Measurements from ENCODE around the gene CDYL2.

The CDYL2 gene

GRCh38 chr16:80583466-80583865 is 220.9 kb downstream of the CDYL2 start:
- no peak overlapping the region for H3K27ac ChIP-seq
- TF ChIP-seq, protein P1, sequence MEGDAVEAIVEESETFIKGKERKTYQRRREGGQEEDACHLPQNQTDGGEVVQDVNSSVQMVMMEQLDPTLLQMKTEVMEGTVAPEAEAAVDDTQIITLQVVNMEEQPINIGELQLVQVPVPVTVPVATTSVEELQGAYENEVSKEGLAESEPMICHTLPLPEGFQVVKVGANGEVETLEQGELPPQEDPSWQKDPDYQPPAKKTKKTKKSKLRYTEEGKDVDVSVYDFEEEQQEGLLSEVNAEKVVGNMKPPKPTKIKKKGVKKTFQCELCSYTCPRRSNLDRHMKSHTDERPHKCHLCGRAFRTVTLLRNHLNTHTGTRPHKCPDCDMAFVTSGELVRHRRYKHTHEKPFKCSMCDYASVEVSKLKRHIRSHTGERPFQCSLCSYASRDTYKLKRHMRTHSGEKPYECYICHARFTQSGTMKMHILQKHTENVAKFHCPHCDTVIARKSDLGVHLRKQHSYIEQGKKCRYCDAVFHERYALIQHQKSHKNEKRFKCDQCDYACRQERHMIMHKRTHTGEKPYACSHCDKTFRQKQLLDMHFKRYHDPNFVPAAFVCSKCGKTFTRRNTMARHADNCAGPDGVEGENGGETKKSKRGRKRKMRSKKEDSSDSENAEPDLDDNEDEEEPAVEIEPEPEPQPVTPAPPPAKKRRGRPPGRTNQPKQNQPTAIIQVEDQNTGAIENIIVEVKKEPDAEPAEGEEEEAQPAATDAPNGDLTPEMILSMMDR (conservative IDR thresholded peaks at IDR 0.05): no peak
- TF ChIP-seq ZFX (IDR thresholded peaks at IDR 0.05): no peak

GRCh38 chr16:80580109-80580832 is 224.1 kb downstream of the CDYL2 start:
- no peak overlapping the region for H3K27ac ChIP-seq
- TF ChIP-seq, protein P1 (conservative IDR thresholded peaks at IDR 0.05): no peak
- TF ChIP-seq ZFX (IDR thresholded peaks at IDR 0.05): no peak

DNA sequence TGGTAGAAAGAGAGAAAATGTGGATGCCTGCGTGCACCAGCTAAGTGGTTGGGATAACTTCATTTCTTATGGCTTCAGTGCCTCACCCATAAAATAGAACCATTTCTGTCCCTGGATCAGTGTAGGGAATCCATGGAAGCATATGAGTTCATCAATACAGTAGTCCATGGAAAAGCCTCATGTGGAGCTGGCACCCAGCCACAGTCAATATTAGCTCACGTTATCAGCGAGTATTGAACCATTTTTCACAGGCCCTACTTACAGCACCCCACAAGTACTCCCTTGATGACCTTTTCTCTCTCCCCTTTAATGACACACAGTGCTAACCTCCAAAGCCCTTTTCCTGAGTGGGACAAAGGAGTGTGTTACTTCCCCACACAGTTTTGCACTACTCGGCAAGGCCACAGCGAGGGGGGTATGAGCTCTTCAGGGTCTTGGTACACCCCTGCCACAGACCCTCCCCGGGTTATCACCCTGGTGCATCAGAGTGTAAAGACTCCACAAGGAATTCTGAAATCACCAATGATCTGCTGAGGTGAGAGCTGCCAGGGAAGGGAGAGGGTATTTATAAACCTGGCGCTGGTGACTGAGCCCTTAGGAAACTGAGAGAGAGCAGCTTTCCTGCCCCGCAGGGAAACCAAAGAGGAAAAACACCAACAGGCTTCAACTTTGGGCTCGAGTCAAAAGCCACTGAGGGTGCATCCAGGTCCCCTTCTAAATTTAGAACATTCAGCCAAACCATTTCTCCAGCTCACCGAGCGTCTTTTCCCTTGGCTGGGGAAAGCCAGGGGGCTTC is 226.7 kb downstream of the CDYL2 start:
- TF ChIP-seq, protein P1 (conservative IDR thresholded peaks at IDR 0.05): no peak
- TF ChIP-seq ZFX (IDR thresholded peaks at IDR 0.05): no peak
- H3K27ac ChIP-seq: no peak overlapping the region

DNA sequence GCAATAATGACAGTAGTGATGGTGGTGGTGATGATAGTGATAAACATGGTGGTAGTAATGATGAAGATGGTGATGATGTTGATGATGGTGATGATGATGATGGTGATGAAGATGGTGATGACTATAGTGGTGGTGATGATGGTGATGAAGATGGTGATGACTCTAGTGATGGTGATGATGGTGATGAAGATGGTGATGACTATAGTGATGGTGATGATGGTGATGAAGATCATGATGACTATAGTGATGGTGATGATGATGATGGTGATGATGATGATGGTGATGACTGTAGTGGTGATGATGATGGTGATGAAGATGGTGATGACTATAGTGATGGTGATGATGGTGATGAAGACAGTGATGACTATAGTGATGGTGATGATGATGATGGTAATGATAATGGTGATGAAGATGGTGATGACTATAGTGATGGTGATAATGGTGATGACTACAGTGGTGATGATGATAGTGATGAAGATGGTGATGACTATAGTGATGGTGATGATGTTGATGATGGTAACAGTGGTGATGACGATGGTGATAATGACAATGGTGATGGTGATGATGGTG is 228.0 kb downstream of the CDYL2 start:
- no peak for TF ChIP-seq ZFX (IDR thresholded peaks at IDR 0.05)
- TF ChIP-seq, protein P1 (conservative IDR thresholded peaks at IDR 0.05): no peak
- no peak overlapping the region for H3K27ac ChIP-seq

GRCh38 chr16:80573700-80574120 is 230.7 kb downstream of the CDYL2 start:
- no peak overlapping the region for H3K27ac ChIP-seq
- TF ChIP-seq, protein P1 (conservative IDR thresholded peaks at IDR 0.05): no peak
- no peak for TF ChIP-seq ZFX (IDR thresholded peaks at IDR 0.05)

DNA sequence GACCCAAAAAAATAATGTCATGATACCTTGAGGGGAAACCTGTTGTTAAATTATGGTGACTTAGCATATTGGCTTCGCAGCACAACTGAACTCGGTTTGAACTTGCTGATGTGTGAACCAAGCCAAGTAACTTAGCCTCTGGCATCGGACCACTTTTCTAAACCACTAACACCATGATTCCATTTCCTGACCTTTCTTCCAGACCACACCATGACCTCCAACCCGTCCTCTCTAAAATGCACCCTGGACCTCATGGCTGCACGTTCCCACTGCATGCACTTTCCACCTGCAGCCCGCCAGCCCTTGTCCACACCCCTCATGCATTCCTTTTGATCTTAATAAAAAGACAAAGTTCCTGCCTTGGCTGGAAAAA is 234.3 kb downstream of the CDYL2 start:
- TF ChIP-seq, protein P1 (conservative IDR thresholded peaks at IDR 0.05): no peak
- TF ChIP-seq ZFX (IDR thresholded peaks at IDR 0.05): no peak
- H3K27ac ChIP-seq: no peak overlapping the region

Data from C4-2B (cell line).